IPS DF 4.7 (cell line): ENCODE measurements around the gene CFAP99.

Experiments used
- DNase-seq: peaks from one replicate; pipeline ENCODE4 v3.0.0-alpha.2; 2013; ENCODE audit warnings: low spot score; ENCODE audit errors: extremely low read depth

The CFAP99 gene

DNA sequence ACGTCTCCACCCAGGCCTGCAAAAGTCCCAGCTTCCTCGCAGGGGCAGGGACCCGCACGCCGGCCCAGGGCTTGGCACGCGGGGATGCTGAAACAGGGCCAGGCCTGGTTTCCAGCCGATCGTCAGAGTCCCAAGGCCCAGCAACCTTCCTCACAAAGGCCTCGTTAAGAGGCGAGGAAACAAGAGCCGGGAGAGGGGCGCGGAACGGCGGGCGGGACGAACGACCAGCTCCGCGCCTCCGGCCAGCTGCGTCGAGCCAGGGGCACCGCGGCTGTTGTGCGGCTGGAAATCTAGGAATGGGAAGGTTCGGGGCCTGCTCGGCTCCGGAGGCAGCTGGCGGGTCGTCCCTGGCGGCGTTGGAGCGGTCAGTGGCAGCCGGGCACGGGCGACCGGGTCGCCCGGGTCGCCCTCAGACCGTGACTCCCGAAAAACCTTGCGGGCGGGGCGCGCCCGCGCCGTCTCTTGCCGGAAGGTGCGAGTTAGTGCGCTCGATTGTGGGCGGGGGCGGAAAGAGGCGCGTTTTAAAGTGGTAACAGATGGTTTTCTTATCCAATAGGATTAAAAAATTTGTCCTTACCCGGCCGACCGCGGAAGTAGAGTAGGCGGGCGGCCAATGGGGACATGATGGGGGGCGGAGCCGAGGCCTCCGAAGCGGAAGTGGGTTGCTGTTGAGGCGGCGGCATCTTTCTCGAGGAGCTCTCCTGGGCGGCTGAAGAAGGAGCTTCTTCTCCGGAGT is 49.9 kb downstream of the CFAP99 start, which contains the start of gene RNF4:
RNF4 (plus strand) TSS at position 651 of the 736 bp plus-strand sequence. CDS start 21,388 bp downstream, outside the sequence.
- DNase-seq: peak; percentile 79

DNA sequence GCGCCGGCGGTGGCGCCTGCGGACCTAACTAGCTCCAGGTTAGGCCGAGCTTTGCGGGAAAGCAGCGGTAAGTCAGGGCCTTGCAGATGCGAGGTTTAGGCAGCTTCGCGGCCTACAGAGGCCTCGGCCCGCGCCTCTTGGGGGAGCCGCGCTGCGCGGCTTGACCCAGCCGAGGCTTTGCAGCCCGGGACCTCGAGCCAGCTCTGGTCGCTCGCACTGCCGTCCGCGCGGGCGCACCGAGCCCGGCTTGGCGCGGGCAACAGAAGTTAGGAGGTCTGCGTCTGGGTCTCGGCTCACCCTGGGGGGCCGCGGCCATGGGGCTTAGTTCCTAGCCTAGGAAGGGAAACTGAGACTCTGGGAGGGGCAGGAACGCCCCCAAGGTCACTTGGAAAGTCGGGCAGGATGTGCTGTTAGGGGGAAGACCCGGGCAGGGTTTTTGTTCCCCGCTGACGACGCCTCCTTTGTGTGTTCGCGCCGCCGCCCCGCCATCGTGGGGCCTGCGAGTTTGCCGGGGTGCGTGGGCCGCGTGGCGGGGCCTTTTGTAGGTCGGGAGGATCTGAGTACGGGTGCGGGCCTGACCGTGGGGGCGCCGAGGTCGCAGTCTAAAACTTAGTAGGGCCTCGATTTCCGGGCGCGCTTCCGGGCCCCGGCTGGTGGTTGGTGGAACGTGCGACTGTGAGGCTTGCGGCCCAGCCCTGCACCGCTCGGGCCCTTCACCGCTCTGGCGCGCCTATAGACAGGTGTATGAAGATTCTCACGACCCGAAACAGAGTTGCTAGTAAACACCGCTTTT is 50.6 kb downstream of the CFAP99 start:
- no peak for DNase-seq

DNA sequence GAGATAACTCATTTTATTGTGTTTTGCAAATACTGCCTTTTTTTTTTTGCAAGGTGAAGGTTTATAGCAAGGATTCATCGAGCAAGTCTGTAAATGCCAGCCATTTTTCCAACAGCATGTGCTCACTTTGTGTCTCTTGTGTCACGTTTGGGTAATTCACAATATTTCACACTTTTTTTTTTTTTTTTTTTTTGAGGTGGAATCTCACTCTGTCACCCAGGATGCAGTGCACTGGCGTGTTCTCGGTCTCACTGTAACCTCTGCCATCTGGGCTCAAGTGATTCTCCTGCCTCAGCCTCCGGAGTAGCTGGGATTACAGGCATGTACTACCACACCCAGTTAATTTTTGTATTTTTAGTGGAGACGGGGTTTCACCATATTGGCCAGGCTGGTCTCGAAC is 52.0 kb downstream of the CFAP99 start:
- no peak for DNase-seq

DNA sequence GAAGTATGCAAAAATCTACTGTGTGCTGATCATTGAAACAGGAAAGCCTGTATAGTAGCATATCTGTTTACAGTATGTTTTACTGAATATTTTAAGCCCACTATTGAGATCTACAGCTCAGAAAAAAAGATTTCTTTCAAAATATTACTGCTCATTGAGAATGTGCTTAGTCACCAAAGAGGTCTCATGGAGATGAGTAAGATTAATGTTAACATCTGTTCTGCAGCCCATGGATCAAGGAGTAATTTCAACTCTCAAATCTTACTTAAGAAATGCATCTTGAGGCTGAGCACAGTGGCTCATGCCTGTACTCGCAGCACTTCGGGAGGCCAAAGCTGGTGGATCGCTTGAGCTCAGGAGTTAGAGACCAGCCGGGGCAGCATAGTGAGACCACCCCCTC is 53.4 kb downstream of the CFAP99 start:
- DNase-seq: no peak

DNA sequence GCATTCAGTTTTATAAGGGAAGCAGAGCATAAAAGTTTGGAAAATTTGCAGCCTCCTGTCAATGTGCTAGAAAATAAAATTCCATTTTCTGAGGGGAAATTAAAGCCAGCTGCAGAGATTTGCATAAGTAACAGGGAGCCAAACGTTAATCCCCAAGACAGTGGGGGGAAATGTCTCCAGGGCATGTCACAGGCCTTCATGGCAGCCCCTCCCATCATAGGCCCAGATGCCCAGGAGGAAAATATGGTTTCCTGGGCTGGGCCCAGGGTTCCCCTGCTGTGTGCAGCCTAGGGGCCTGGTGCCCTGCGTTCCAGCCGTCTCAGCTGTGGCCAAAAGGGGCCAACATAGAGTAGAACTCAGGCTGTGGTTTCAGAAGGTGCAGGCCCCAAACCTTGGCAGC is 59.5 kb downstream of the CFAP99 start:
- no peak for DNase-seq

DNA sequence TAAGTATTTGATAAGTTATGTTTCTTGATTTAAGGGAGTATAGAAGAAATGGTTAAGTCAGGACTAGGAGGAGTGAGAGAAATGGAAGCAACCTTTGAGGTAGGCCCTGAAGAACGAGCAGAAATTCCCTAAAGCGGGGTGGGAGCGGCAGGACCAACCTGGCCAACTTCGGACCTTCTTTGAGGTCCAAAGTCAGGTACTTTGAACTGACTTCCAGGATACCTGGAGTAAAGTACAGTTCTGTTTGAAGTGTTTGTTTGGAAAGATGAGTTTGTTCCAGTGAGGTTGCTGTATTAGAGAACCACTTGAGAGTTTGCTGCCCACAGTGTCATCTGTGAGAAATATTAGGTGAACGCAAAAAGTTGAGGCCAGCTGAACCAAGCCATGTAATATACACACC is 61.9 kb downstream of the CFAP99 start:
- no peak for DNase-seq

DNA sequence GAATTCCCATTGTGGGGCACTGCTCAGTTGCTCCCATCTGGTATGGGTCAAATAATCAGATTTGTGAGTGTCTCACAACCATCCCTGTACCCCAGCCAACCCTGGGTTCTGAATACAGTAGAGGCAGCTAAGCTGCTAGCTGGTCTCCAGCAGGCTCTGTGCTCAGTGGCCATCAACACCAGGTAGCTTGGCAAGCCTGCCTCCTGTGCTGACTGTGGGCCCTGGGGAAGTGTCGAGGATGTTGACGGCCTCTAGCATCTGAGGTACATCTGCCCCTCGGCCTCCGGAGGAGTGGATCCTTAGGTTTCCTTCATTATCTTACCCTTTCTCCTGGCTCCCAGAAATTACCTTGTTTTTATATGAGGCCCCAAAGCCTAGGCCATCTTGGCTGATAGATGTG is 63.4 kb downstream of the CFAP99 start:
- DNase-seq: no peak

DNA sequence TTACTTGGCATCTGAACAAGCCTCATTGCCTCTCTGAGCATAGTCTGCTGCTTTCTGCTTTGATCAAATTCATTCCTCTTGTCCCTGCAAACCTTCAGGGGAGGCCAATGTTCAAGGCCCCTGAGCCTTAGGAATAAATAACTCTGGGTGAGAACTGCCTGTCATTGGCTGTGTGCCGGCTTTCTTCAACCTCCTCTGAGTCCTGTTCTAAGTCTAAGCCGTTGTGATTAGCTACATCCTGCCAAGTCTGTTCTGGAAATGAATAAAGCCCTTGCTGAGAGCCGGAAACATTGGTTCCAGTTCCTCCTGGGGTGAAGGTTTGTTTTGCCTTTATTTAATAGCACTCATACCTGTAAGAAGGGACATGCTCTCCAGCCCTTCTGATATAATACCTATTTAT is 63.9 kb downstream of the CFAP99 start:
- DNase-seq: no peak

DNA sequence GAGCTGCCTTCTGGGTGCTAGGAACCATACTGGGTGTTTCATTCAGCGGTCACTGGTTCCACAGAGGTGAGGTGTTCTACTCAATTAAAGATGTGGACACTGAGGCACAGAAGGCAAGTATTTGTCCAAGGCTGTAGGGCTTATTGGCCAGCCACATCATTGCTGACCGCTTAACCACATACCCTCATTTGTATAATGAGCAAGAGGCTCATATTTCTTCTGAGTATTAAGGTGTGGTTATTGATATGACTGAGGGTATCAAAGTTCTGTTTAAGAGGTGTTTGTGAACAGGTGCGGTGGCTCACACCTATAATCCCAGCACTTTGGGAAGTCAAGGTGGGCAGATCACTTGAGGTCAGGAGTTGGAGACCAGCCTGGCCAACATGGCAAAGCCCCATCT is 64.5 kb downstream of the CFAP99 start:
- no peak for DNase-seq

DNA sequence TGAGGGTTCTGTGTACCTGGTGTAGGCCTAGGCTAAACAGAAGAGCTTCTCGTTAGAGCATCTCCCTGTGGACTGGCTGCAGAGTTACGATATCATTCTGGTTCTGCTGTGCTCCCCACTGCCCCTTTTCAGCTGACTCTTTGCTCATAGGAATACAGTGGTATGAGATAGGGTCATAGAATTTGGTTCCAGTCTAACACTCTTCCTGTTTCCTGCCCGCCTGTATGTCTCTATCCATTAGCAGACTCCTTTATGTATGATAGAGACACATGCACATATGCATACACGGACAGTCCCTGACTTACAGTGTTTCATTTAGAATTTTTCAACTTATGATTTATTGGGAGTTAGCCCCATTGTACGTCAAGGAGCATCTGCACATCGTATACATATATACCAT is 65.4 kb downstream of the CFAP99 start:
- no peak for DNase-seq

DNA sequence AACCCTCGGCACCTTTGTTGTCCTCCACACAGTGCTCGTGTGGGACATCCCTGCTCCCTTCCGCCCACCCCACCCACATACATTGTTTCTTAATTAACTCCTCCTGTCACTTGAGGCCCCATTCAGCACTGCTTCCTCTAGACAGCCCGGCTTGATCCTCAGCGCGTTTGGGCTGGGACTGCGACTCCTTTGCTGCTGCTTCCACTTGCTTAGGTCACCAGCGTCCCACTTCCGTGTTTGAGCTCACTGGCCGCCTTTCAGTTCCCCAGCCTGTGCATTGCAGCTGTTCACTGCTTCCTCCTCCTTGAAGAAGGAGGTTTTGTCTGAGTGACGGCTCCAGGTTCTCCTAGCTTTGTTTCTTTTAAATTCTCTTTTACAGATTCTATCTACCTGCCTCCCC is 66.2 kb downstream of the CFAP99 start:
- DNase-seq: no peak

DNA sequence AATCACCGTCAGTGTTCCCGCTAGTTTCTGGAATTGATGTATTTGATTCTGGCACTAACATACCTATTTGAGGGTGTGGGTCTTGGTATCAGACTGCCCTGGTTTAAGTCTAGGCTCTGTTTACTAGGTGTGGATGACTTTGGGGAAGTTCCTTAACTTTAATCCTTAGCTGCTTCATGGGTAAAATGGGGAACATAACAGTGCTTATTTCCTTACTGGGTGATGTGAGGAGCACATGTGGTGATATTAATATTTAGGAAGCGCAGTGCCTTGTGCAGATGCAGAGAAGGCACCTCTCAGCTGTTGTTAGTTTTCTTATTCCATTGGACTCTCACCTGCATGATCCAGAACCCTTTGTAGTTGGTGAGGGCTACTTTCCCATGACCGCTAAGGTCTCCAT is 67.2 kb downstream of the CFAP99 start:
- DNase-seq: no peak

DNA sequence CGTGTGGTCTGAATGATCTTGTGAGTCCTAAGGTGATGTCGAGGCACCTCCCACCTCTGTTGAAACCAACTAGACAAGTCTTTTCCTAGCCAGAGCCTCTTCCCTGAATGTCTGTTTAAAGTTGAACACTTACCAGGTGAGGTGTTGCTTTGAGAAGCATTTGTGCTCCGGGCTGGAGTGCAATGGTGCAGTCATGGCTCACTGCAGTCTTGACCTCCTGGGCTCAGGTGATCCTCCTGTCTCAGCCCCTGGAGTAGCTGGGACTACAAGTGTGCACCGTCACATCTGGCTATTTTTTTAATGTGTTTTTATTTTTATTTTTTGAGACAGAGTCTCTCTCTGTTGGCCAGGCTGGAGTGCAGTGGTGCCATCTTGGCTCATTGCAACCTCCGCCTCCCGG is 68.2 kb downstream of the CFAP99 start:
- DNase-seq: no peak

DNA sequence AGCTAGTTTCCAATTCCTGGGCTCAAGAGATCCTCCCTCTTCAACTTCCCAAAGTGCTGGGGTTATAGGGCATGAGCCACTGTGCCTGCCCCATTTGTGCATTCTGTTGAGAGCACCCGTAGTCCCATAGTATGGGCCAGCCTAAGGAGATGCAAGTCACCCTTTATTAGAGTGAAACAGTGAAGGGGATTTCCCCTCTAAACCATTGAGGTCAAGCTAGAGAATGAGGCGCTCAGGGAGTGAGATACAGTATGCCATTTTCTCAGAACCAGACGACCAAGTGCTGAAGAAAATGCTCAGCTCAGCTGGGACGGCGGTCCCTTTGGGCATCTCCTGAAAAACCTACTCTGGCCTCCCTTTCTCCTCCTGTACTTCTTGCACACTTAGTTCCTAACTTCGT is 68.9 kb downstream of the CFAP99 start:
- DNase-seq: no peak

DNA sequence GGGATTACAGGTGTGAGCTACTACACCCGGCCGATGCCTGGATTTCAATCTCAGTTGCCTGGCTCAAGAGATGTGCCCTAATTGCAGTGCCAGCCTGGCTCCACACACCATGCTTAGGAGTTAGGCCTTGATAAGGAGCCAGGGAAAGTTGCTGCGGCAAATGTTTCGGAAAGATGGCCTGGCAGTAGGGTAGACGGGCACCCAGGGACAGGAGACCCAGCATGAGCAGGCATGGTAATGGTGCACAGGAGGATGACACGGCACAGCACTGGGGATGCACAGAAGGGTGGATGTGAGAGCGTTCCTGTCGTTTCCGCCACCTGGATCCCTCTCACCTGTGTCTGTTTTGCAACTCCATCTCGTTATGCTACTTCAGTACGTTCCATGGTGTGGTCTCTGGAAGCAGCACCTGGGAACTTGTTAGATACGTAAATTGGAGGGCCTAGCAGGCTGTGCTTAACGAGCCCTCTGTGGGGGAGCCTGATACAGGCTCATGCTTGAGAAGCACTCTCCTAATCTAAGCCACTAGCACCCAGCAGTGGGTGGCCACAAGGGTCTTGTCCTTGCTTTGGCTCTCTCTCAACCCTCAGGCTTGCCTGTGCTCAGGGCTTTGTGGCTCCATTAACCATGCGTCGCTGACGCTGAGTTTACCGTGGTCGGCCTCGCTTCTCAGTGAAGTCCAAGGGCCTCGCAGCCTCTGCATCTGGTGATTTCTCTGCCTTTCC is 70.5 kb downstream of the CFAP99 start:
- DNase-seq: no peak

DNA sequence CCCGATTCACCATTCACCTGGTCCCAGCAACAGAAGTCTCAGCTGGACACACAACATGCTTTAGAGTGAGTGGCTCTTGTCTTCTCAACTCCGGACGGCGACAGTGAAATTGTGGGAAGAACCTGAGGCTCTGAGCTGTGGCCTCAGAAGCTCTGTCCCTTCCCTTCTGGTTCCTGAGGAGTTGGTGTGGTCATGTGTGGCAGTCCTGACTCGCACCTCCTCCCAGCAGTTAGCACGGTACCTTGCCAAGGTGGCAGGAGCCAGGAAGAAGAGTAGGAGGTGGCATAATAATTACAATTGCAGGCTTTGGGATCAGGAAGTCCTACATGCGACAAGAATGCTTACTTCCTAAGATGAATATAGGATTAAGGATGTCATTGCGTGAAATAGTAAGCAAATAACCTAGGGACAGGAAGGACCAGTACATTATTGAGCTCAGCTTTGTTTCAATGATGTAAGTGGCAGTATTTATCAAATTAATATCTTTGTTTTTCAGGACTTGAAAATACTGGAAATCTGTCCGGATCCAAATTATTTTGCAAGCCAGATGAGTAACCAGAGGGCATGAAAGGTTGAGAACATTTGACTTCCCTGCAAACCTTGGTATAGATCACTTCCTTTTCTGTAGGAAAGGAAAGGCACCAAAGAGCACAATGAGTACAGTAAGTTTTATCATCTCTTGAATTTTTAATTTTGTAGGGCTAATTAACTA is 71.2 kb downstream of the CFAP99 start:
- no peak for DNase-seq

DNA sequence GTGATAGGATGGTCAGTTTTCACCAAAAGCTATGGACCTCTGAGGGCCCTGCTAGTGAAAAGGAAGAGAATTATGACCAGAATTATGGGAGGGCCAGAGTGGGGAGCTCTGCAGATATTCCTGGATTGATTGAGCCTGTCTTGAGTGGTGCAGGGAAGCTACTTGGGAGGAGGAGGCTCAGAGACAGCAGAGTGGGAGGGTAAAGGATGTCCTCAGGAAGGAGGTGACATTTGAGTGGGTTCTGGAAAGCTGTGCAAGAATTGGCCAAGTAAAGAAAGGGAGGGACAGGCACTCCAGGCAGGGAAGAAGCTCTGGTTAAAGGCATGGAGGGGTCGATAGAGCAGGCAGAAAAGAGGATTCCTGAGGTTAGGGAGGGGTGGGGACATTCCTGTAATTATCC is 74.2 kb downstream of the CFAP99 start:
- no peak for DNase-seq

DNA sequence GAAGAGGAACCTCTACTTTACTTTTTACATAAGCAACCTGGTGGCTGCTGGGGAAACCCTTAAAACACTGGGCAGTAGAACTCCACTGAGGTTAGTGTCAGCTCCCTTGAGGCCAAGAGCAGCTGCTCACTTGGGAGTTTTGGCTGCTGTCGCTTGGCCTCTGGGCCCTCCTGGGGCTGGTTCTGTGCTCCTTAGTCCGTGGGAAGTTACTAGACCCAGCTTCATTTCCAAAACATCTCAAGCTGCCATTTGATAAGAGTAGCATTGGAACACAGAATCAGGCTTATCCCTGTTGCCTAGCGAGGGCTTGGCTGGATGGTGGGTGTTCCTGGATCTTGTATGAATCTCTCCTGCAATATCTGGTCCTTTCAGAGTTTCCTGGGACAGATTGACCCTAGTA is 76.2 kb downstream of the CFAP99 start:
- DNase-seq: no peak

DNA sequence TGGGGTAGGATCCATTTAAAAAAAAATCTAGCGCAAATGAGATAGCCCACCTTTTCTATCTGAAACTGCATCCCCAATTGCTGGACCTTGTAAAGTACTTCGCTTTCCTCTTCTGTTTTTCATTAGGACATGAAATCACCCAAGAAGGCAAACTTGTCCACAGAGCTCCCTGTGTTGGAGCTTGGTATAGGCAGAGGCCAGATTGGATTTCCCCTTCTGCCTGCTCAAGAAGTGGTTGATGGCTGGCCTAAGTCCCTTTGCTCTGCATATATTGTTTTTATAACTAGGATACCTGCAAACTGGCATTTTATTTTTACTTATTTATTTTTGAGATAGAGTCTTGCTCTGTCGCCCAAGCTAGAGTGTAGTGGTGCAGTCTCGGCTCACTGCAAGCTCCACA is 78.6 kb downstream of the CFAP99 start:
- no peak for DNase-seq

DNA sequence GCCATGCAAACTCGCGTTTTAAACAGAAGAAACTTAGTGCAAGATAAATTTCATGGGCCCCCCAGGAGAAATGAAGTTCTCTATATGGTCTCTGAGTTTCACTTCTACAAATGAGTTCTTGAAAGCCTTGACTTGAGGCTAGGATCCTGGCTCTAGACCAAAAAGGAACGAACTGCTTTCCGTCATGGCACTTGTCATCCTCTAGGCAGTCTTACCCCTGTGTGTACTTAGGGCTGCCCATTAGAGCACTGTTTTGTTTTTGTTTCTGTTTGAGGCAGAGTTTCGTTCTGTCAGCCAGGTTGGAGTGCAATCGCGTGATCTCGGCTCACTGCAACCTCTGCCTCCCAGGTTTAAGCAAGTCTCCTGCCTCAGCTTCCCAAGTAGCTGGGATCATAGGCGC is 79.2 kb downstream of the CFAP99 start:
- DNase-seq: no peak

DNA sequence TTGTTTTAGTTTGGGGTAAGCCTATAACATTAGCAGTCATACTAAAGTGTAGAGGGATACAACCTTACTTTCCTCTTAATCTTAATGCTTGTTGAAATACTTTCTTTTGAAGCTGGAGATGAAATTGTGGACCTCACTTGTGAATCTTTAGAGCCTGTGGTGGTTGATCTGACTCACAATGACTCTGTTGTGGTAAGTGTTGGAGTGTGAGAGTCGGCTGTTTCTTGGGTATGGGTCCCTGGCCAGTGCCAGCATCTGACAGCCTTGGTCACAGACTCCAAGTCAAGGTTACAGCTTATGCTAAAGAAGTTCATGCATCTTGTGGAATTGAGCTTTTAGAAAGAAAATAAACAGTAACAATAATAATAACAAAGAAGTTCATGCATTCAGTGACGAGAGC is 81.8 kb downstream of the CFAP99 start:
- no peak for DNase-seq
